ENCODE measurements around the gene PRKAR1A.
A peak's percentile ranks its signal among the peaks of the same experiment; 100 is the strongest.

- TF ChIP-seq CTCF (IDR thresholded peaks at IDR 0.05) (0 out of 2 replicates have a peak, but pooled peaks have one; percentile 1), ZFX (IDR thresholded peaks at IDR 0.05; ENCODE audit: borderline replicate concordance) (no peak)
Measured at GRCh38 chr17:68577497-68577821, 65.2 kb downstream of the PRKAR1A start.

All from 22Rv1 (cell line).